Measurements from ENCODE around the gene KCND2. TPM values are rescaled to one million over a fixed set of nuclear protein-coding genes. Genes with fewer than 3 reads are reported as not detected.

KCND2 gene
- total and polyA plus RNA-seq, 2 of the 8 experiments (the other 6 are each of a cell fraction or from before 2014, with no cell fraction given) = 4.6 to 7.7 TPM

DNA sequence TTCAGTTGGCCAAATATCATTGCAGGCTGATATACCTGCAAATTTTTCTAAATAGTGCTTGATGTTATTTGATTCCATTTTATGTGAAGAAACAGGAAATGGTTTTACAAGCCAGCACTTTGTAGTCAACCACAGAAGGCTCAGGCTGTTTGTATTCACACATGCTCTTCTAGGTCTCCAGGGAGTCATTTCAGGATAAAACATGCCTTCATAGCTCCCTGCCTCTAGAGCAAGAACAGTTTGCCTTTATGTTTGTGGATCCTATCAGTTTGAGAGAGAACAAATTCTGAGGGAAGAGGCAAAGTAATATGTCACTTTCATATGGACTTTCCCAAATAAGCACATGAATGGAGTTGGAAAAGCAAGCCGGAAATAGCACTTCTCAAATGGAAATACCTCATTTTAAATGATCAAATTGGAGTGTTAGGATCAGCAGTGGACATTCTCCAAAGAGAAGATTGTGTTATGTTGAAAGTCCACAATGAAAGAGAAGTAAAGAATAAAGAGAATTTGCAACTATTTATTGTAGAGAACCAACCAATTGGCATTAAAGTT lies 277.6 kb downstream of the KCND2 start (continued):
- no peak for TF ChIP-seq JUND (IDR thresholded peaks at IDR 0.05; ENCODE audit: low read length)
- TF ChIP-seq CEBPB (IDR thresholded peaks at IDR 0.05; ENCODE audit: low read depth, low read length) = no peak
- no peak for TF ChIP-seq ASH2L (IDR thresholded peaks at IDR 0.05; ENCODE audit: low read length)
